ENCODE measurements around the gene LMO2. TPM values are rescaled to one million over a fixed set of nuclear protein-coding genes. Genes with fewer than 3 reads are reported as not detected.

The LMO2 gene
- total and polyA plus RNA-seq, 2 of the 13 experiments (the other 11 are each of a cell fraction or from before 2014, with no cell fraction given), result not detected

DNA sequence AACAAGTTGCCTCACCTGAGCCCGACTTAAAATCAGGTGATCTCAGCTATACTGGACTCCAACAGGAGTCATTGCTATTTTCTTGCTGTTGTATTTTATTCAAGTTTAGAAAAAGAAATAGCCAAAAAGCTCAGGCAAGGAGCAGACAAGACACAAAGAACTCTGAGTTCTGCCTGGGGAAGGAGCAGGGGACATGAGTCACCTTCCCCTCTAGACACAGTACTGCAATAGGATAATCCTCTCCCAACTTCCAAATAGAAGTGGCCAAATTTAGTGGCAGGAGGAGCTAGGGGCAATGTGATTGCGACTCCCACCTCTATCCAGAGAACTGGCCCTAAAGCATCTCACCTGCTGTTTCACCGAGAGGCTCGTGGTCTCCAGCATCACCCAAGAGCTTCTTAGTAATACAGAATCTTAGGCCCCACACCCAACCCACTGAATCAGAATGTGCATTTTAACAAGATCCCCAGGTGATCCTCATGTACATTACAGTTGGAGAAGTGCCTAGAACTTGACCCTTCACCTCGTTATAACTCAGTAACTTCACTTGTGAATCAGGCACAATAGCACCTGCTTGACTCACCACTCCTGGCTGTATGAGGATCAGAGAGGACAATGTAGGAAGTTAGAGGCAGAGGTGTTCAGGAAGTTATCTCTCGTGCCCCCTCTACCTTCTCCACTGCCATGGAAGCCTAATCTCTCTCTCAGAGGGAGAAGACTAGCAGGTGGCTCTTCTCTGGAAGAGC is 60.8 kb downstream of the LMO2 start:
- Histone ChIP-seq H3K36me3 (replicated peaks in 1 of 2; ENCODE audit: control insufficient read depth in 1 of 2, insufficient read depth in 2 of 2, low read length in 2 of 2) (no peaks in the 10 kb centered on the region), H3K27me3 (ENCODE audit: control insufficient read depth in 1 of 2, insufficient read depth in 2 of 2, low read length in 2 of 2) (peaks cover 12 to 56% of the 10 kb centered on the region in 2 experiments), H3K9ac (ENCODE audit: insufficient read depth, low read depth, low read length) (no peak overlapping the region), H3K4me2 (ENCODE audit: low read depth, low read length) (no peak overlapping the region), H3K79me2 (ENCODE audit: insufficient read depth, low read length) (no peaks in the 10 kb centered on the region), H3K27ac (ENCODE audit: extremely low read length, insufficient read depth, low read length) (no peak overlapping the region), H3K9me3 (ENCODE audit: low read length) (no peaks in the 10 kb centered on the region), H3K4me3 (replicated peaks in 1 of 3; ENCODE audit: insufficient read depth in 1 of 3, low read depth in 2 of 3, low read length in 3 of 3) (no peak overlapping the region), H3K4me1 (ENCODE audit: insufficient read depth, low read length) (no peaks in the 10 kb centered on the region), H4K20me1 (ENCODE audit: insufficient read depth, low read length) (no peaks in the 10 kb centered on the region; the same call in 1 of the 2 replicates), H2AFZ (ENCODE audit: low read length) (no peak overlapping the region)
- ATAC-seq, result no peak
- WGBS (ENCODE audit: low lambda C conversion rate), result 11% methylated on average over 5 of the region's 6 CpGs
- intact Hi-C loops (cut with micrococcal nuclease; ENCODE audit: unreplicated experiment) (no loop called here), in situ Hi-C loops (cut with HindIII; ENCODE audit: extremely low pct_ligation_motif_present, low pct_unique_long_range_greater_than_20kb) (no loop called here)
- POLR2A ChIA-PET, result no interaction called here
- no peak for TF ChIP-seq ZNF546 (CRISPR knock-in tag; conservative IDR thresholded peaks at IDR 0.05)
- TF ChIP-seq SRSF4 (IDR thresholded peaks at IDR 0.05; ENCODE audit: low read depth, low read length, poor library complexity, severe bottlenecking), result no peak
- no peak for TF ChIP-seq ZNF792 (CRISPR knock-in tag; IDR thresholded peaks at IDR 0.05)
- TF ChIP-seq ZSCAN9 (CRISPR knock-in tag; IDR thresholded peaks at IDR 0.05; ENCODE audit: borderline replicate concordance), result no peak
- TF ChIP-seq NR3C1 (CRISPR knock-in tag; IDR thresholded peaks at IDR 0.05), result no peak
- TF ChIP-seq, protein P1, sequence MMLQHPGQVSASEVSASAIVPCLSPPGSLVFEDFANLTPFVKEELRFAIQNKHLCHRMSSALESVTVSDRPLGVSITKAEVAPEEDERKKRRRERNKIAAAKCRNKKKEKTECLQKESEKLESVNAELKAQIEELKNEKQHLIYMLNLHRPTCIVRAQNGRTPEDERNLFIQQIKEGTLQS (CRISPR knock-in tag; IDR thresholded peaks at IDR 0.05), result no peak
- TF ChIP-seq ZNF260 (CRISPR knock-in tag; IDR thresholded peaks at IDR 0.05; ENCODE audit: borderline replicate concordance, low read depth), result no peak
- TF ChIP-seq, protein P2, sequence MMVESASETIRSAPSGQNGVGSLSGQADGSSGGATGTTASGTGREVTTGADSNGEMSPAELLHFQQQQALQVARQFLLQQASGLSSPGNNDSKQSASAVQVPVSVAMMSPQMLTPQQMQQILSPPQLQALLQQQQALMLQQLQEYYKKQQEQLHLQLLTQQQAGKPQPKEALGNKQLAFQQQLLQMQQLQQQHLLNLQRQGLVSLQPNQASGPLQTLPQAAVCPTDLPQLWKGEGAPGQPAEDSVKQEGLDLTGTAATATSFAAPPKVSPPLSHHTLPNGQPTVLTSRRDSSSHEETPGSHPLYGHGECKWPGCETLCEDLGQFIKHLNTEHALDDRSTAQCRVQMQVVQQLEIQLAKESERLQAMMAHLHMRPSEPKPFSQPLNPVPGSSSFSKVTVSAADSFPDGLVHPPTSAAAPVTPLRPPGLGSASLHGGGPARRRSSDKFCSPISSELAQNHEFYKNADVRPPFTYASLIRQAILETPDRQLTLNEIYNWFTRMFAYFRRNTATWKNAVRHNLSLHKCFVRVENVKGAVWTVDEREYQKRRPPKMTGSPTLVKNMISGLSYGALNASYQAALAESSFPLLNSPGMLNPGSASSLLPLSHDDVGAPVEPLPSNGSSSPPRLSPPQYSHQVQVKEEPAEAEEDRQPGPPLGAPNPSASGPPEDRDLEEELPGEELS (CRISPR knock-in tag; IDR thresholded peaks at IDR 0.05), result no peak
- no peak for TF ChIP-seq ZNF543 (CRISPR knock-in tag; IDR thresholded peaks at IDR 0.05)
- TF ChIP-seq ZNF333 (CRISPR knock-in tag; IDR thresholded peaks at IDR 0.05; ENCODE audit: borderline replicate concordance), result no peak
- no peak for TF ChIP-seq MBNL3 (CRISPR knock-in tag; conservative IDR thresholded peaks at IDR 0.05)
- TF ChIP-seq, protein P3, sequence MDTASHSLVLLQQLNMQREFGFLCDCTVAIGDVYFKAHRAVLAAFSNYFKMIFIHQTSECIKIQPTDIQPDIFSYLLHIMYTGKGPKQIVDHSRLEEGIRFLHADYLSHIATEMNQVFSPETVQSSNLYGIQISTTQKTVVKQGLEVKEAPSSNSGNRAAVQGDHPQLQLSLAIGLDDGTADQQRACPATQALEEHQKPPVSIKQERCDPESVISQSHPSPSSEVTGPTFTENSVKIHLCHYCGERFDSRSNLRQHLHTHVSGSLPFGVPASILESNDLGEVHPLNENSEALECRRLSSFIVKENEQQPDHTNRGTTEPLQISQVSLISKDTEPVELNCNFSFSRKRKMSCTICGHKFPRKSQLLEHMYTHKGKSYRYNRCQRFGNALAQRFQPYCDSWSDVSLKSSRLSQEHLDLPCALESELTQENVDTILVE (CRISPR knock-in tag; IDR thresholded peaks at IDR 0.05), result no peak
- no peak for TF ChIP-seq ISL2 (CRISPR knock-in tag; IDR thresholded peaks at IDR 0.05)
- TF ChIP-seq MYC (CRISPR knock-in tag; IDR thresholded peaks at IDR 0.05; ENCODE audit: borderline replicate concordance), result no peak
- CTCF ChIA-PET (ENCODE audit: low intra/inter-chr PET ratio, low total read pairs), result no interaction called here
- no TSS peak for BruUV-seq (replicated peaks)
- no peak for DNase-seq (ENCODE audit: low spot score)
- FAIRE-seq, result no peak
